ENCODE results near the gene PTPN20. TPM values are rescaled to one million over a fixed set of nuclear protein-coding genes. Genes with fewer than 3 reads are reported as not detected.
A peak's percentile ranks its signal among the peaks of the same experiment; 100 is the strongest.
"Not testable (repeated sequence)": the region's sequence is repeated elsewhere in the genome, so short reads cannot be mapped to it uniquely, and the experiment has no call there.

PTPN20 gene, protein sequence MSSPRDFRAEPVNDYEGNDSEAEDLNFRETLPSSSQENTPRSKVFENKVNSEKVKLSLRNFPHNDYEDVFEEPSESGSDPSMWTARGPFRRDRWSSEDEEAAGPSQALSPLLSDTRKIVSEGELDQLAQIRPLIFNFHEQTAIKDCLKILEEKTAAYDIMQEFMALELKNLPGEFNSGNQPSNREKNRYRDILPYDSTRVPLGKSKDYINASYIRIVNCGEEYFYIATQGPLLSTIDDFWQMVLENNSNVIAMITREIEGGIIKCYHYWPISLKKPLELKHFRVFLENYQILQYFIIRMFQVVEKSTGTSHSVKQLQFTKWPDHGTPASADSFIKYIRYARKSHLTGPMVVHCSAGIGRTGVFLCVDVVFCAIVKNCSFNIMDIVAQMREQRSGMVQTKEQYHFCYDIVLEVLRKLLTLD
- not detected for total RNA-seq (2021; fragmentation: NEBNext Ultra II Directional; extraction: Animal tissue kit (Norgen Biotek cat#: 25700))
- long read RNA-seq, result 0 reads

GRCh38 chr10:46911144-46911876 is at the start of gene PTPN20:
Gene PTPN20 (plus strand): TSS chr10:46911428. CDS start chr10:46932500, 21,072 bp downstream.
- not testable (repeated sequence) for H3K9me3 Mint-ChIP-seq, DNase-seq, H3K27ac Mint-ChIP-seq

DNA sequence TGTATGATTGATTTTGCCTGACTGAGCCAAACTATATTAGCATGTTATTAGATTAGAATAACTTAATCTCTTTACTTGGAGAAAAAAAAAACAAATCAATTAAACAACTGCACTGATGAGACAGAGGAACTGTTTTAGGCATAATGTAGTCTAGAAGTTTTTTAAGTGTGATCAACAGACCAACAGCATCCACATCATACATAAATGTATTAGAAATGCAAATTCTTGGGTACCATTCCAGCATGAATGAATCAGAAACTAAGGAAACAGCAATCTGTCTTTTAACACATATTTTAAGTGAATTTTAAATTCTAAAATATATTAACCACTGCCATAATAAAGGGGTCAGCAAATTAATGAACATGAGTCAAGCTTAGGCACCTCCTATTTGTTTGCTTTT is 41.5 kb upstream of the PTPN20 start:
- not testable (repeated sequence) for H3K36me3 Mint-ChIP-seq (ENCODE audit: low read depth); H3K27ac Mint-ChIP-seq; H3K9me3 Mint-ChIP-seq

More at GRCh38 chr10:46911144-46911876, at the start of gene PTPN20:
- not testable (repeated sequence) for H3K36me3 Mint-ChIP-seq (ENCODE audit: low read depth); H3K4me1 Mint-ChIP-seq (ENCODE audit: low read depth); H3K4me3 Mint-ChIP-seq; H3K27me3 Mint-ChIP-seq (ENCODE audit: insufficient read depth)

DNA sequence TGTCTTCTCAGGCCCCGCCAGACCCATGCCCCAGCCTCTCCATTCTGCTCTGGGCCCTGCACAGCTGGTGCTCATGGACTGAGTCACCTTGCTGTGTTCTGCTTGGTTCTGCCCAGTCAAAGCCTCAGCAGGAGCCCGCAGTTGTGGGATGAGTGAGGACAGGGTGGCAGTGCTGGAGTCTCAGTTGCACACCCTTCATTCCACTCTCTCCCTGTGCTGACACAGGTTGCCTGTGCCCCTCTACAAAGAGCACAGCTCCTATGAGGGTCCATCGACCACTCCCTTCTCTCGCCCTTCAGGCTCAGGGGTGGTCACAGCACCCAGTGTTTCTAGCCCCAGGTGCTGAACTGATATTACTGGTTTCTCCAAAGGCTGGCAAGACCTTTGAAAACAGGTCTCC is 39.6 kb upstream of the PTPN20 start:
- H3K4me3 Mint-ChIP-seq; H3K27ac Mint-ChIP-seq; DNase-seq; H3K27me3 Mint-ChIP-seq (ENCODE audit: insufficient read depth); H3K4me1 Mint-ChIP-seq (ENCODE audit: low read depth); H3K9me3 Mint-ChIP-seq; H3K36me3 Mint-ChIP-seq (ENCODE audit: low read depth): not testable (repeated sequence)

More for the DNA sequence above, 41.5 kb upstream of the PTPN20 start:
- H3K27me3 Mint-ChIP-seq (ENCODE audit: insufficient read depth); DNase-seq; H3K4me3 Mint-ChIP-seq; H3K4me1 Mint-ChIP-seq (ENCODE audit: low read depth): not testable (repeated sequence)

DNA sequence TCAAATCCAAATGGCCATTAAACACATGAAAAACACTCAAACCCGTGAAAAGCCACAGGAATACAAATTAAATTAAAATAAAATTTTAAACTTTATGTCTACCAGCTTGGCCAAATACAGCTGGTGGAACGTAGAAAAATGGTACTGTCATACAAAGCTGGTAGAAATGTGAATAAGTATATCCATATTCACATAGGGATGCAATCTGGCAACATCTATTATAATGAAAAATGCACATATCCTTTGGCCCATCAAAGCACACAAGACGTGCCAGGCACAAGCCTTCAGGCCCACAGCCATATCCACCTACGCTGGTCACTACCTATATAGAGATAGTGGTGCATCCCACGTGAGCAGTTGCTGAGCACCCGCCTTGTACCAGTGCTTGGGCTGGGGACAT is 35.9 kb upstream of the PTPN20 start:
- H3K4me1 Mint-ChIP-seq (ENCODE audit: low read depth); H3K9me3 Mint-ChIP-seq; H3K27me3 Mint-ChIP-seq (ENCODE audit: insufficient read depth); H3K4me3 Mint-ChIP-seq; H3K27ac Mint-ChIP-seq; H3K36me3 Mint-ChIP-seq (ENCODE audit: low read depth); DNase-seq: not testable (repeated sequence)

DNA sequence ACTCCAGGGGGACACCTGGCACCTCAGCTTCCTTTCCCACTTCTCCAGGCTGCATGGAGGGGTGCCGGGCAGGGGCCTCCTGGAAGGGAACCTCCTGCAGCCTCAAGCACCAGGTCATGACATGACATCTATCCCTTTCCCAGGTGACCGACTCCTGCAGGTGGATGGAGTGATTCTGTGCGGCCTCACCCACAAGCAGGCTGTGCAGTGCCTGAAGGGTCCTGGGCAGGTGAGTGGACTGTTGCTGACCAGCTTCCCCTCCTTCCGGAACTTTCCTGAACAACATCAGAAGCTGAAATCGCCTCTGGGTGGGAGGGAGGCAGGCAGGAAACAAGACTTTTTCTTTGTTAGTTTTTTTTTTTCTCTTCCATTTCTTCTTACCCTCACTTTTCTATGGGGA is 34.5 kb upstream of the PTPN20 start:
- H3K4me1 Mint-ChIP-seq (ENCODE audit: low read depth); H3K27ac Mint-ChIP-seq; DNase-seq; H3K9me3 Mint-ChIP-seq; H3K4me3 Mint-ChIP-seq; H3K27me3 Mint-ChIP-seq (ENCODE audit: insufficient read depth); H3K36me3 Mint-ChIP-seq (ENCODE audit: low read depth): not testable (repeated sequence)

- not testable (repeated sequence) for H3K27me3 Mint-ChIP-seq (ENCODE audit: insufficient read depth); H3K4me1 Mint-ChIP-seq (ENCODE audit: low read depth); H3K27ac Mint-ChIP-seq; H3K9me3 Mint-ChIP-seq; H3K36me3 Mint-ChIP-seq (ENCODE audit: low read depth); DNase-seq; H3K4me3 Mint-ChIP-seq
These were observed 32.5 kb upstream of the PTPN20 start for GRCh38 chr10:46878761-46879160.

GRCh38 chr10:46890813-46891611 is 20.2 kb upstream of the PTPN20 start:
- not testable (repeated sequence) for H3K36me3 Mint-ChIP-seq (ENCODE audit: low read depth); H3K27ac Mint-ChIP-seq; H3K27me3 Mint-ChIP-seq (ENCODE audit: insufficient read depth)

GRCh38 chr10:46896762-46897692 is 14.2 kb upstream of the PTPN20 start:
- H3K27me3 Mint-ChIP-seq (ENCODE audit: insufficient read depth); H3K4me3 Mint-ChIP-seq; H3K27ac Mint-ChIP-seq; H3K9me3 Mint-ChIP-seq; DNase-seq; H3K4me1 Mint-ChIP-seq (ENCODE audit: low read depth); H3K36me3 Mint-ChIP-seq (ENCODE audit: low read depth): not testable (repeated sequence)

More at GRCh38 chr10:46890813-46891611, 20.2 kb upstream of the PTPN20 start:
- H3K9me3 Mint-ChIP-seq; H3K4me3 Mint-ChIP-seq; DNase-seq; H3K4me1 Mint-ChIP-seq (ENCODE audit: low read depth): not testable (repeated sequence)
- TF ChIP-seq CTCF (IDR thresholded peaks at IDR 0.05), result peak; percentile 35

- not testable (repeated sequence) for H3K9me3 Mint-ChIP-seq; H3K4me3 Mint-ChIP-seq; H3K27me3 Mint-ChIP-seq (ENCODE audit: insufficient read depth); H3K4me1 Mint-ChIP-seq (ENCODE audit: low read depth); H3K36me3 Mint-ChIP-seq (ENCODE audit: low read depth); DNase-seq; H3K27ac Mint-ChIP-seq
These were observed 10.0 kb upstream of the PTPN20 start for GRCh38 chr10:46901247-46901646.

GRCh38 chr10:46903874-46904273 is 7.4 kb upstream of the PTPN20 start:
- not testable (repeated sequence) for H3K36me3 Mint-ChIP-seq (ENCODE audit: low read depth); H3K4me1 Mint-ChIP-seq (ENCODE audit: low read depth); H3K9me3 Mint-ChIP-seq; H3K4me3 Mint-ChIP-seq; H3K27ac Mint-ChIP-seq; H3K27me3 Mint-ChIP-seq (ENCODE audit: insufficient read depth); DNase-seq

DNA sequence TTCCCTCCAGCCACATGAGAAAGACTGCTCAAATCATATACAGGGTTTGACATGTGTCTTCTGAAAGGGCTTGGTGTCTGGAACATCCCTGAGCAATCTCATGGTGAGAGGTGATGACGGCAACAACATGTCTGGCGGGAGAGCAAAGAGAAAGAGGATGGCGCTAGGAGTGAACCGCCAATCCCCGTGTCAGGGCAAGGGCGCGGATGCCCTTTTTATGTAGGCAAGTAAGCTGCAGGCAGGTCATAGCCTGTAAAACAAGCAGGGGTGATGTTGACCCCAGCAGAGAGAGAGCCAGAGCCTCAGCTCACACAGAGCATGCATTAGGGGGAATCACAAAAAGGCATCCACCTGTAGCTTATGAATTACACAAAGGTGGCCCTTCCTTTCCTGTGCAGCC is 4.9 kb upstream of the PTPN20 start:
- DNase-seq; H3K36me3 Mint-ChIP-seq (ENCODE audit: low read depth); H3K27ac Mint-ChIP-seq; H3K27me3 Mint-ChIP-seq (ENCODE audit: insufficient read depth); H3K4me1 Mint-ChIP-seq (ENCODE audit: low read depth); H3K4me3 Mint-ChIP-seq; H3K9me3 Mint-ChIP-seq: not testable (repeated sequence)

Data from HFFc6 (cell line).